GM12878 (cell line): ENCODE data around the gene APBA3. TPM values are rescaled to one million over a fixed set of nuclear protein-coding genes. Genes with fewer than 3 reads are reported as not detected.

ENCODE experiments used
- ATAC-seq: fragments of 200-7000 bp; cut with Tn5 transposase; 3 replicates; pipeline ENCODE4 v1.9.1; 2020; ENCODE audit warnings: mild to moderate bottlenecking, moderate library complexity
- BruUV-seq: library from RNA; stranded (reverse); fragments of 400-500 nt; replicated peaks from 2 replicates; lab custom pipeline; 2021; lab: Mats Ljungman, UMichigan
- CTCF ChIA-PET: fragments of 300-600 bp; sonication (Branson Sonifier 250); formaldehyde crosslinking; extraction: SDS; loops from one replicate; lab custom pipeline; 2021; ENCODE audit warnings: inconsistent platforms; lab: Yijun Ruan, JAX
- POLR2A ChIA-PET: fragments of 350-600 bp; formaldehyde crosslinking; extraction: SDS; loops from one replicate; lab custom pipeline; 2021; ENCODE audit warnings: inconsistent platforms; lab: Charles Lee
- RAD21 ChIA-PET: fragments of 300-600 bp; sonication (Branson Sonifier 250); formaldehyde crosslinking; loops from one replicate; lab custom pipeline; 2023; ENCODE audit warnings: antibody characterized with exemption; ENCODE audit not compliant: unreplicated experiment; lab: Charles Lee
- SMC1A ChIA-PET: fragments of 300-600 bp; sonication (Branson Sonifier 250); formaldehyde crosslinking; loops from one replicate; lab custom pipeline; 2023; ENCODE audit not compliant: unreplicated experiment, uncharacterized antibody; lab: Charles Lee
- DNase-seq: peaks from one replicate; pipeline ENCODE4 v3.0.0-alpha.2; 2011; ENCODE audit warnings: low read depth, low spot score
- FAIRE-seq: peaks from 3 replicates; lab custom pipeline; 2011; peaks lifted over from hg19 to GRCh38; lab: Jason Lieb, UNC
- H2AFZ ChIP-seq: 2 replicates; pipeline ENCODE4 v1.6.0; 2011; ENCODE audit warnings: low read depth, low read length, control low read depth; ENCODE audit not compliant: control insufficient read depth
- H3K27ac ChIP-seq: 2 replicates; pipeline ENCODE4 v1.5.1; 2011; ENCODE audit warnings: control low read depth; ENCODE audit not compliant: control insufficient read depth, insufficient read depth
- H3K27me3 ChIP-seq, 2 experiments: replicated peaks in 1 of 2; 2 replicates each; pipeline versions ENCODE4 v1.6.0 to v1.6.1; 2011; ENCODE audit warnings: low read length in 1 of 2; ENCODE audit not compliant: control insufficient read depth in 2 of 2, insufficient read depth in 2 of 2
- H3K36me3 ChIP-seq, 2 experiments: 2 replicates each; pipeline ENCODE4 v1.5.1; 2011; ENCODE audit warnings: low read length in 1 of 2; ENCODE audit not compliant: control insufficient read depth in 2 of 2, insufficient read depth in 2 of 2
- H3K4me1 ChIP-seq: 2 replicates; pipeline ENCODE4 v1.6.1; 2011; ENCODE audit warnings: mild to moderate bottlenecking, low read length, moderate library complexity, mixed read lengths; ENCODE audit not compliant: control insufficient read depth, insufficient read depth
- H3K4me2 ChIP-seq: 2 replicates; pipeline ENCODE4 v1.6.0; 2011; ENCODE audit warnings: control low read depth; ENCODE audit not compliant: control insufficient read depth, insufficient read depth
- H3K4me3 ChIP-seq: fragments of 200-600 bp; sonication (generic); 2 replicates; pipeline ENCODE4 v1.5.1; 2016
- H3K79me2 ChIP-seq: 2 replicates; pipeline ENCODE4 v1.6.0; 2011; ENCODE audit warnings: low read length; ENCODE audit not compliant: control insufficient read depth, insufficient read depth
- H3K9ac ChIP-seq: 2 replicates; pipeline ENCODE4 v1.8.0; 2011; ENCODE audit warnings: low read length, control low read depth, mixed read lengths; ENCODE audit not compliant: control insufficient read depth, insufficient read depth
- H3K9me3 ChIP-seq: replicated peaks from 3 replicates; pipeline ENCODE4 v1.5.1; 2011; ENCODE audit warnings: mild to moderate bottlenecking, low read length; ENCODE audit not compliant: control insufficient read depth, insufficient read depth
- H4K20me1 ChIP-seq: 2 replicates; pipeline ENCODE4 v1.6.0; 2011; ENCODE audit not compliant: control insufficient read depth, insufficient read depth
- EZH2 ChIP-seq: IDR thresholded peaks from 2 replicates; pipeline ENCODE4 v1.6.1; 2012; ENCODE audit warnings: low read depth, mild to moderate bottlenecking, control low read depth, inconsistent platforms, low read length, borderline replicate concordance; ENCODE audit not compliant: control insufficient read depth
- KLF5 ChIP-seq: fragments of 450-650 bp; IDR thresholded peaks from 2 replicates; pipeline ENCODE4 v1.6.1; 2014; ENCODE audit warnings: mild to moderate bottlenecking; ENCODE audit not compliant: partially characterized antibody
- MEF2A ChIP-seq: IDR thresholded peaks from 2 replicates; pipeline ENCODE4 v1.6.1; 2011; ENCODE audit warnings: low read depth, mild to moderate bottlenecking, low read length, moderate library complexity; ENCODE audit not compliant: insufficient read depth
- NFIC ChIP-seq: IDR thresholded peaks from 2 replicates; pipeline ENCODE4 v1.6.1; 2012; ENCODE audit warnings: low read depth, mild to moderate bottlenecking, inconsistent platforms, low read length, moderate library complexity
- NR2C2 ChIP-seq: IDR thresholded peaks from 2 replicates; pipeline ENCODE4 v1.6.1; 2011; ENCODE audit warnings: borderline replicate concordance, low read depth; ENCODE audit not compliant: control insufficient read depth, insufficient read length
- RFX5 ChIP-seq: IDR thresholded peaks from 2 replicates; pipeline ENCODE4 v1.6.1; 2011; ENCODE audit warnings: low read depth, low read length, improper control_type of control experiment
- SIN3A ChIP-seq: IDR thresholded peaks from 2 replicates; pipeline ENCODE4 v1.6.1; 2012; ENCODE audit warnings: low read depth, low read length, improper control_type of control experiment
- SMAD1 ChIP-seq: fragments of 450-650 bp; IDR thresholded peaks from 2 replicates; pipeline ENCODE4 v1.6.1; 2018; ENCODE audit warnings: mild to moderate bottlenecking, low read depth; ENCODE audit not compliant: partially characterized antibody
- WRNIP1 ChIP-seq: IDR thresholded peaks from 2 replicates; pipeline ENCODE4 v1.6.1; 2011; ENCODE audit warnings: low read depth, low read length, improper control_type of control experiment, borderline replicate concordance
- YBX1 ChIP-seq: fragments of 450-650 bp; IDR thresholded peaks from 2 replicates; pipeline ENCODE4 v1.6.1; 2016; ENCODE audit warnings: antibody characterized with exemption
- YY1 ChIP-seq: IDR thresholded peaks from 2 replicates; pipeline ENCODE4 v1.6.1; 2011; ENCODE audit warnings: low read depth, mild to moderate bottlenecking, low read length
- WGBS: methylation state at CpG from one replicate; pipeline ENCODE4 v1.1.6; 2016; ENCODE audit warnings: low lambda C conversion rate; ENCODE audit not compliant: insufficient replicate concordance, insufficient coverage; ENCODE audit errors: missing lambda C conversion rate; 5-methylcytosine and 5-hydroxymethylcytosine counted together
- in situ Hi-C: fragments of 300-500 bp; cut with MboI; formaldehyde crosslinking; loops from 9 replicates; pipeline ENCODE4 v1.14.3; 2018; ENCODE audit warnings: mixed read lengths
- intact Hi-C: fragments of 100-400 bp; cut with micrococcal nuclease; formaldehyde crosslinking; loops from one replicate; pipeline ENCODE4 v1.14.2; 2022; ENCODE audit not compliant: unreplicated experiment
- polyA plus RNA-seq, 11 experiments: library from polyadenylated mRNA; depleted of rRNA in 4 of 11; unstranded in 6 of 11; stranded (reverse) in 5 of 11; fragments of >200 nt; fragmentation: Nextera tagmentation in 4 of 11; fragmentation: Illumina TruSeq in 1 of 11; extraction: Ambion mirVana in 4 of 11; extraction: Trizol in 1 of 11; gene quantifications; 1 replicate in 1 of 11; 2 replicates in 10 of 11; pipeline versions ENCODE4 v1.2.1 to v1.2.3, GENCODE V29; 2011 to 2016; ENCODE audit warnings: inconsistent platforms in 2 of 11, missing spikeins in 2 of 11, low read depth in 1 of 11
- total RNA-seq, 4 experiments: library from RNA; depleted of rRNA in 3 of 4; stranded (reverse); fragments of >200 nt in 3 of 4; fragmentation: Illumina TruSeq in 1 of 4; extraction: Trizol in 1 of 4; gene quantifications; 2 replicates each; pipeline versions ENCODE4 v1.2.1 to v1.2.3, GENCODE V29; 2013 to 2021
- TF ChIP-seq, protein P1 (sequence below): IDR thresholded peaks from 2 replicates; pipeline ENCODE4 v1.6.1; 2012; ENCODE audit warnings: low read depth, low read length, improper control_type of control experiment
- TF ChIP-seq, protein P2 (sequence below): fragments of 450-650 bp; formaldehyde crosslinking; IDR thresholded peaks from 2 replicates; pipeline ENCODE4 v1.5.0; 2022; ENCODE audit warnings: mild to moderate bottlenecking, missing genetic modification characterization
- TF ChIP-seq, protein P3 (sequence below): IDR thresholded peaks from 2 replicates; pipeline ENCODE4 v1.6.1; 2011; ENCODE audit warnings: mild to moderate bottlenecking, low read depth, low read length, moderate library complexity; ENCODE audit not compliant: insufficient replicate concordance

The APBA3 gene
- total and polyA plus RNA-seq, 10 of the 15 experiments (the other 5 are each of a cell fraction or from before 2014, with no cell fraction given) = 0.31 to 36.4 (median 18.3) TPM

DNA sequence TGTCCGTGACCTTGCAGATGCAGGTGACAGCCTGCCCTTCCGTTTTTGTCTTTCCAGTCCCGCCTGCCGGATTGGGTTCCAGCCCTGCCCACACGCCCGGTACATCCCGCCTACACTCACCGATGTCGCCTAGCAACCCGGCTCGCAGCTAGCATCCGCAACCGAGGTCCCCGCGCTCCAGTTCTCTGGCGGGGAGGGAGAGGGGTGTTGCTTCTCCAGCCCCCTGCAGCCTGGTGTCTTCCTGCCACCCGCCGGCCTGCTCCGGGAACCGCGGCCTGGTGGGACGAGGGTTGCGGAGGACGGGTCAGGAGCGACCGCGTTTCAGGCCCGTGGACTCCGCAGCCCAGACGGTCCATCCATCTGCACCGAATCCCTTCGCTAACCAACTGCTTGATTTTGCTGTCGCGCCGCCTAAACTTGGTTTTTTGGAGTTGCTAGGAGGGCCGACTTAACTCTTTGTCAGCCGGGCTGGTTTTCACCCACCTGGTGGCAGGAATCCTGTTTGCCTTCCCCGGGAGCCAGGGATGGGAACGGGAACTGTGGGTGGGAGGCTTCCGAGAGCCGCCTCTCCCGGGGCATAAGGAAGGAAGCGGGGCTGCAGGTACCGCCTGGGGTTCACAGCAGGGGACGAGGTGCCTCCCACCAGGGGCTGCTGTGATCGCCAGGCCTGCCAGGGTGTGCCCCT is 40.1 kb upstream of the APBA3 start:
- ChIA-PET SMC1A (no interaction called here), CTCF (no interaction called here)
- ATAC-seq = no peak

More for the DNA sequence above, 40.1 kb upstream of the APBA3 start:
- Histone ChIP-seq H2AFZ (no peak overlapping the region), H3K4me2 (0 out of 2 replicates have a peak overlapping the region, but pooled peaks have one; percentile 17), H3K4me3 (no peak overlapping the region), H3K9me3 (no peaks in the 10 kb centered on the region; the same call in 2 of the 3 replicates), H3K27me3 (peaks cover 2 to 4% of the 10 kb centered on the region in 2 experiments; a peak in 3 of 4 replicates), H3K4me1 (0 out of 2 replicates have a peak, but pooled peaks cover 4% of the 10 kb centered on the region), H3K9ac (no peak overlapping the region), H4K20me1 (no peaks in the 10 kb centered on the region), H3K79me2 (no peaks in the 10 kb centered on the region), H3K36me3 (no peaks in the 10 kb centered on the region), H3K27ac (no peak overlapping the region)
- no peak for FAIRE-seq
- no peak for DNase-seq
- intact Hi-C loops (no loop called here), in situ Hi-C loops (no loop called here)
- WGBS = 9% methylated on average over 46 of the region's 46 CpGs
- ChIA-PET RAD21 (no interaction called here), POLR2A (no interaction called here)
- no TSS peak for BruUV-seq
- TF ChIP-seq, protein P1, sequence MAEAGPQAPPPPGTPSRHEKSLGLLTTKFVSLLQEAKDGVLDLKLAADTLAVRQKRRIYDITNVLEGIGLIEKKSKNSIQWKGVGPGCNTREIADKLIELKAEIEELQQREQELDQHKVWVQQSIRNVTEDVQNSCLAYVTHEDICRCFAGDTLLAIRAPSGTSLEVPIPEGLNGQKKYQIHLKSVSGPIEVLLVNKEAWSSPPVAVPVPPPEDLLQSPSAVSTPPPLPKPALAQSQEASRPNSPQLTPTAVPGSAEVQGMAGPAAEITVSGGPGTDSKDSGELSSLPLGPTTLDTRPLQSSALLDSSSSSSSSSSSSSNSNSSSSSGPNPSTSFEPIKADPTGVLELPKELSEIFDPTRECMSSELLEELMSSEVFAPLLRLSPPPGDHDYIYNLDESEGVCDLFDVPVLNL = no peak
- TF ChIP-seq, protein P2, sequence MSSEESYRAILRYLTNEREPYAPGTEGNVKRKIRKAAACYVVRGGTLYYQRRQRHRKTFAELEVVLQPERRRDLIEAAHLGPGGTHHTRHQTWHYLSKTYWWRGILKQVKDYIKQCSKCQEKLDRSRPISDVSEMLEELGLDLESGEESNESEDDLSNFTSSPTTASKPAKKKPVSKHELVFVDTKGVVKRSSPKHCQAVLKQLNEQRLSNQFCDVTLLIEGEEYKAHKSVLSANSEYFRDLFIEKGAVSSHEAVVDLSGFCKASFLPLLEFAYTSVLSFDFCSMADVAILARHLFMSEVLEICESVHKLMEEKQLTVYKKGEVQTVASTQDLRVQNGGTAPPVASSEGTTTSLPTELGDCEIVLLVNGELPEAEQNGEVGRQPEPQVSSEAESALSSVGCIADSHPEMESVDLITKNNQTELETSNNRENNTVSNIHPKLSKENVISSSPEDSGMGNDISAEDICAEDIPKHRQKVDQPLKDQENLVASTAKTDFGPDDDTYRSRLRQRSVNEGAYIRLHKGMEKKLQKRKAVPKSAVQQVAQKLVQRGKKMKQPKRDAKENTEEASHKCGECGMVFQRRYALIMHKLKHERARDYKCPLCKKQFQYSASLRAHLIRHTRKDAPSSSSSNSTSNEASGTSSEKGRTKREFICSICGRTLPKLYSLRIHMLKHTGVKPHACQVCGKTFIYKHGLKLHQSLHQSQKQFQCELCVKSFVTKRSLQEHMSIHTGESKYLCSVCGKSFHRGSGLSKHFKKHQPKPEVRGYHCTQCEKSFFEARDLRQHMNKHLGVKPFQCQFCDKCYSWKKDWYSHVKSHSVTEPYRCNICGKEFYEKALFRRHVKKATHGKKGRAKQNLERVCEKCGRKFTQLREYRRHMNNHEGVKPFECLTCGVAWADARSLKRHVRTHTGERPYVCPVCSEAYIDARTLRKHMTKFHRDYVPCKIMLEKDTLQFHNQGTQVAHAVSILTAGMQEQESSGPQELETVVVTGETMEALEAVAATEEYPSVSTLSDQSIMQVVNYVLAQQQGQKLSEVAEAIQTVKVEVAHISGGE (CRISPR knock-in tag) = no peak
- TF ChIP-seq WRNIP1 (no peak), YBX1 (no peak), KLF5 (no peak), NFIC (no peak), NR2C2 (no peak), SMAD1 (no peak), SIN3A (no peak), EZH2 (no peak), MEF2A (no peak), RFX5 (no peak), YY1 (no peak)
- TF ChIP-seq, protein P3, sequence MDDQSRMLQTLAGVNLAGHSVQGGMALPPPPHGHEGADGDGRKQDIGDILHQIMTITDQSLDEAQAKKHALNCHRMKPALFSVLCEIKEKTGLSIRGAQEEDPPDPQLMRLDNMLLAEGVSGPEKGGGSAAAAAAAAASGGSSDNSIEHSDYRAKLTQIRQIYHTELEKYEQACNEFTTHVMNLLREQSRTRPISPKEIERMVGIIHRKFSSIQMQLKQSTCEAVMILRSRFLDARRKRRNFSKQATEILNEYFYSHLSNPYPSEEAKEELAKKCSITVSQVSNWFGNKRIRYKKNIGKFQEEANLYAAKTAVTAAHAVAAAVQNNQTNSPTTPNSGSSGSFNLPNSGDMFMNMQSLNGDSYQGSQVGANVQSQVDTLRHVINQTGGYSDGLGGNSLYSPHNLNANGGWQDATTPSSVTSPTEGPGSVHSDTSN = no peak
